ENCODE measurements around the gene BCL7A. TPM values are rescaled to one million over a fixed set of nuclear protein-coding genes. Genes with fewer than 3 reads are reported as not detected.
A peak's percentile ranks its signal among the peaks of the same experiment; 100 is the strongest.

Gene BCL7A
- total and polyA plus RNA-seq, 12 donors, result 3.4 to 25.7 (median 15.4) TPM

DNA sequence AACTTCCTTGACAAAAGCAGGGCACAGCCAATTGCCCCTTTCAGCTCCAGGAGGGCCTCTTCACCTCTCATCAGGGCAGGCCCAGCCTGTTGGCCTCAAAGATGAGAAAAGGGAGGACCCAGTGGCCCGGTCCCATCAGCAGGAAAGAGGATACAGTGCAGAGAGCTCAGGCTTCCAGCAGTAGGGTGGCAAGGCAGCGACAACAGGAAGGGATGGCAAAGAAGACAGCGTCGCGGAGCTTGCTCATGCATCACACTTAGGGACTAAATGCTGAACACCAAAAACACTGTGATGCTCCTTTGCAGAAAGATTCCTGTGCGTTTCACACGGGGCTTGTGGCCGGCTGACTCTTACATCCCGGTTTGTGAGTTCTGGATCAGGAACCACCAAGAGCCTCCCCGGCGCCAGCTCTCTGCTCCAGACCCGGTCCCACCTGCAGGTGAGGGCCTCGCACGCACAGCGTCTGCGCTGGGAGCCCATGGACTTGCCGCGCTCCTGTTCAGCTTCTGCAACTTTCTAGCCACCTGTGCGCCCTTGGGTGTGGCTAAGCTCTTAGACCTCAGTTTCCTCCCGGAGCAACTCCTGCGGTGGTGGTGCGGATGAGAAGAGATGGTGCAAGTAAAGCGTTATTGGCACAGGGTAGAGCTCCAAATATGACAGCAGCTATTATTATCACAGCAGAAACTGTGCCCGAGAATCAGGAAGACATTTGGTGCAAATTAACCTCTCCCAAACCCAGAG is 15.3 kb upstream of the BCL7A start:
- 82 to 83% methylated on average over 24 of the region's 24 CpGs for WGBS, 2 donors
- Histone ChIP-seq H3K36me3 (no peaks in the 10 kb centered on the region), H3K9me3 (no peaks in the 10 kb centered on the region), H3K4me3 (no peak overlapping the region), H3K27ac (no peak overlapping the region), H3K4me1 (peaks cover 0 to 23% (median 17%) of the 10 kb centered on the region in 9 donors), H3K27me3 (peaks cover 0 to 10% (median 0%) of the 10 kb centered on the region in 7 donors)
- peak in 6 of 8 donors; percentile 8 to 44 (median 24) for ATAC-seq
- intact Hi-C loops (cut with DNase I), result no loop called here
- no peak for DNase-seq
- TF ChIP-seq, protein P1, sequence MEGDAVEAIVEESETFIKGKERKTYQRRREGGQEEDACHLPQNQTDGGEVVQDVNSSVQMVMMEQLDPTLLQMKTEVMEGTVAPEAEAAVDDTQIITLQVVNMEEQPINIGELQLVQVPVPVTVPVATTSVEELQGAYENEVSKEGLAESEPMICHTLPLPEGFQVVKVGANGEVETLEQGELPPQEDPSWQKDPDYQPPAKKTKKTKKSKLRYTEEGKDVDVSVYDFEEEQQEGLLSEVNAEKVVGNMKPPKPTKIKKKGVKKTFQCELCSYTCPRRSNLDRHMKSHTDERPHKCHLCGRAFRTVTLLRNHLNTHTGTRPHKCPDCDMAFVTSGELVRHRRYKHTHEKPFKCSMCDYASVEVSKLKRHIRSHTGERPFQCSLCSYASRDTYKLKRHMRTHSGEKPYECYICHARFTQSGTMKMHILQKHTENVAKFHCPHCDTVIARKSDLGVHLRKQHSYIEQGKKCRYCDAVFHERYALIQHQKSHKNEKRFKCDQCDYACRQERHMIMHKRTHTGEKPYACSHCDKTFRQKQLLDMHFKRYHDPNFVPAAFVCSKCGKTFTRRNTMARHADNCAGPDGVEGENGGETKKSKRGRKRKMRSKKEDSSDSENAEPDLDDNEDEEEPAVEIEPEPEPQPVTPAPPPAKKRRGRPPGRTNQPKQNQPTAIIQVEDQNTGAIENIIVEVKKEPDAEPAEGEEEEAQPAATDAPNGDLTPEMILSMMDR (IDR thresholded peaks at IDR 0.05), result no peak

DNA sequence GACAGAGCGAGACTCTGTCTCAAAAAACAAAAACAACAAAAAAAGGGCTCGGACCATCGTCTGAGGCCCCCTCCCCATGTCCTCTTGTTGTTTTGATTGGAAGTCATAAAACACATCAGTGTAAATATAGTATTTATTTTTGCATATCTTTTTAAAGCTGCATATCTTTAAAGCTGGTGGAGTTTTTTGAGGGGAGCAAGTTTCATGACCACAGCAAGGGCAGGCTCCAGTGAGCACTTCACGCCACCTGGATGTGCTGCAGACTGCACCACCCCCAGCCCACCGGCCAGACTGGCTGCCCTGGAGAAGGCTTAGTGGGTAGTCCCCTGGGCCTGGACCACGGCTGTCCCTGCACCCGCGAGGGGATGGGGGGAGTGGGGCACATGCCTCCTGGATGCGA is 11.9 kb upstream of the BCL7A start:
- WGBS, 2 donors, result 92% methylated on average over 9 of the region's 9 CpGs
- TF ChIP-seq, protein P1 (IDR thresholded peaks at IDR 0.05), result no peak

DNA sequence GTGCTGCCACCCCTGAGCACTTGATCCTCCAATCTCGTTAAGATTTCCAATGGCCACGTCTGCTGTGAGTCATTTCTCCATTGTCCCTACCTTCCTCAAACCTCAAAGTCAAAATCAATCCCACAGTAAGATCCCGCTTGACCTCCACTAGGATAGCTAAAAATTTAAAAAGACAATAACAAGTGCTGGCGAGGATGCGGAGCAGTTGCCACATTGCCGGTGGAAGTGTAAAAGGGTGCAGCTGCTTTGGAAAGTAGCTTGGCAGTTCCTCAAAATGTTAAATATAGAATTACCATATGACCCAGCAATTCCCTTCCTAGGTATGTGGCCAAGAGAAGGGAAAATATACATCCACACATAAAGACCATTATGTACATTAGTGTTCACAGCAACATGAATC is 9.5 kb upstream of the BCL7A start:
- TF ChIP-seq, protein P1 (IDR thresholded peaks at IDR 0.05), result no peak
- peaks cover 0 to 3% (median 0%) of the 10 kb centered on the region in 11 donors for H3K9me3 ChIP-seq
- intact Hi-C loops (cut with DNase I), result no loop called here
- no peaks in the 10 kb centered on the region for H3K27me3 ChIP-seq
- DNase-seq, result no peak
- H3K36me3 ChIP-seq, result no peaks in the 10 kb centered on the region
- no peak overlapping the region for H3K4me3 ChIP-seq
- no peaks in the 10 kb centered on the region for H3K4me1 ChIP-seq
- 89 to 92% methylated on average over 6 of the region's 6 CpGs for WGBS, 2 donors
- no peak for ATAC-seq
- no peak overlapping the region for H3K27ac ChIP-seq

More for the DNA sequence above, 11.9 kb upstream of the BCL7A start:
- ATAC-seq (no peak), DNase-seq (no peak)
- Histone ChIP-seq H3K27ac (no peak overlapping the region), H3K4me1 (peaks cover 0 to 13% (median 5%) of the 10 kb centered on the region in 9 donors), H3K27me3 (peaks cover 0 to 1% (median 0%) of the 10 kb centered on the region in 7 donors), H3K4me3 (no peak overlapping the region), H3K36me3 (no peaks in the 10 kb centered on the region), H3K9me3 (peaks cover 0 to 3% (median 0%) of the 10 kb centered on the region in 11 donors)
- intact Hi-C loops (cut with DNase I), result no loop called here

DNA sequence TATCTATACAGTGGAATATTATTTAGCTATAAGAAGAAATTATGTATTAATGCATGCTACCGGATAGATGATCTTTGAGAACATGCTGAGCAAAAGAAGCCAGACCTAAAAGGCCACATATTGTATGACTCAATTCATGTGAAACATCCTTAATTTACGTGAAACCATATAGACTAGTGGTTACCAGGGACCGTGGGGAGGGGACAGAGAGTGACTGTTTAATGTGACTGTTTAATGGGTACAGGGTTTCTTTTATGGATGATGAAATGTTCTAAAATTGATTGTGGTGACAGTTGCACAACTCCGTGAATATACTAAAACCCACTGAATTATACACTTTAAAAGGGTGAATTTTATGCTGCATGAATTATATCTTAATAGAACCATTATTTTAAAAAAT is 8.5 kb upstream of the BCL7A start:
- DNase-seq (no peak), ATAC-seq (no peak)
- H3K4me3 ChIP-seq, result no peak overlapping the region
- no peaks in the 10 kb centered on the region for H3K27me3 ChIP-seq
- H3K27ac ChIP-seq, result no peak overlapping the region
- TF ChIP-seq, protein P1 (IDR thresholded peaks at IDR 0.05), result no peak
- H3K9me3 ChIP-seq, result peaks cover 0 to 6% (median 0%) of the 10 kb centered on the region in 11 donors
- no peaks in the 10 kb centered on the region for H3K36me3 ChIP-seq
- WGBS, 2 donors, result 84 to 94% methylated on average over 4 of the region's 4 CpGs
- no peaks in the 10 kb centered on the region for H3K4me1 ChIP-seq
- intact Hi-C loops (cut with DNase I), result no loop called here

Measured in heart right ventricle (tissue), 16 donors.